Fibroblast of pulmonary artery (primary cell): ENCODE data around the gene EPB41L2.
A peak's percentile ranks its signal among the peaks of the same experiment; 100 is the strongest.

ENCODE experiments used
- DNase-seq: peaks from one replicate; pipeline ENCODE4 v3.0.0-alpha.2; 2010; ENCODE audit warnings: low read depth
- H3K4me3 ChIP-seq: replicated peaks from 2 replicates; pipeline ENCODE4 v1.5.1; 2011; ENCODE audit warnings: low read depth, mild to moderate bottlenecking, control low read depth, low read length, moderate library complexity
- CTCF ChIP-seq: IDR thresholded peaks from 2 replicates; pipeline ENCODE4 v1.5.1; 2011; ENCODE audit warnings: mild to moderate bottlenecking, control low read depth, low read length, inconsistent platforms; ENCODE audit errors: missing control alignments

Gene EPB41L2

GRCh38 chr6:130980310-130981032 lies 82.6 kb downstream of the EPB41L2 start:
- no peak overlapping the region for H3K4me3 ChIP-seq
- TF ChIP-seq CTCF = no peak
- DNase-seq = no peak

GRCh38 chr6:130978660-130979396 lies 84.2 kb downstream of the EPB41L2 start:
- TF ChIP-seq CTCF = no peak
- DNase-seq = no peak
- no peak overlapping the region for H3K4me3 ChIP-seq

- no peak for TF ChIP-seq CTCF
- DNase-seq = no peak
- no peak overlapping the region for H3K4me3 ChIP-seq
Observed at GRCh38 chr6:130978180-130978579, 84.9 kb downstream of the EPB41L2 start.

- no peak for TF ChIP-seq CTCF
- DNase-seq = peak; percentile 29
- no peak overlapping the region for H3K4me3 ChIP-seq
Observed at GRCh38 chr6:130975325-130975724, 87.7 kb downstream of the EPB41L2 start.

- no peak for DNase-seq
- no peak for TF ChIP-seq CTCF
- no peak overlapping the region for H3K4me3 ChIP-seq
Observed at GRCh38 chr6:130973521-130974277, 89.3 kb downstream of the EPB41L2 start.

- H3K4me3 ChIP-seq = no peak overlapping the region
- DNase-seq = no peak
- TF ChIP-seq CTCF = no peak
Observed at GRCh38 chr6:130971504-130971903, 91.5 kb downstream of the EPB41L2 start.
